Liver (tissue), 9 donors: ENCODE data around the gene SOX18. TPM values are rescaled to one million over a fixed set of nuclear protein-coding genes. Genes with fewer than 3 reads are reported as not detected.

Experiments used
- DNase-seq: peaks from one replicate; pipeline ENCODE4 v3.0.0-alpha.2; 2017; ENCODE audit warnings: low spot score
- H3K27ac ChIP-seq, 2 donors: one replicate each; pipeline ENCODE4 v1.7.0; 2013; ENCODE audit warnings: inconsistent platforms in 2 of 2, low read length in 2 of 2, control low read depth in 1 of 2, low read depth in 1 of 2, mild to moderate bottlenecking in 1 of 2
- H3K27me3 ChIP-seq, 4 donors: one replicate each; pipeline versions ENCODE4 v1.6.1 to v1.7.0; 2013; ENCODE audit warnings: low read length in 3 of 4, inconsistent platforms in 1 of 4, mild to moderate bottlenecking in 1 of 4, moderate library complexity in 1 of 4; ENCODE audit not compliant: control insufficient read depth in 4 of 4, insufficient read depth in 4 of 4
- H3K36me3 ChIP-seq, 4 donors: one replicate each; pipeline versions ENCODE4 v1.6.1 to v1.7.0; 2013; ENCODE audit warnings: low read length in 3 of 4, mild to moderate bottlenecking in 3 of 4, low read depth in 1 of 4, moderate library complexity in 1 of 4; ENCODE audit not compliant: control insufficient read depth in 4 of 4, insufficient read depth in 3 of 4
- H3K4me1 ChIP-seq, 4 donors: one replicate each; pipeline versions ENCODE4 v1.6.1 to v1.7.0; 2013; ENCODE audit warnings: low read length in 3 of 4, mild to moderate bottlenecking in 3 of 4, moderate library complexity in 1 of 4; ENCODE audit not compliant: control insufficient read depth in 4 of 4, insufficient read depth in 4 of 4
- H3K4me3 ChIP-seq, 3 donors: one replicate each; pipeline versions ENCODE4 v1.6.1 to v1.7.0; 2013; ENCODE audit warnings: low read length in 3 of 3, control low read depth in 1 of 3, low read depth in 1 of 3, mild to moderate bottlenecking in 1 of 3
- H3K9ac ChIP-seq, 2 donors: one replicate each; pipeline ENCODE4 v1.7.0; 2013; ENCODE audit warnings: low read length in 2 of 2, mild to moderate bottlenecking in 2 of 2, moderate library complexity in 2 of 2, control low read depth in 1 of 2, low read depth in 1 of 2
- H3K9me3 ChIP-seq, 4 donors: one replicate each; pipeline versions ENCODE4 v1.6.1 to v1.7.0; 2013; ENCODE audit warnings: low read length in 3 of 4; ENCODE audit not compliant: control insufficient read depth in 4 of 4
- EGR1 ChIP-seq, 2 donors: IDR thresholded peaks; 2 replicates each; pipeline ENCODE4 v1.6.1; 2016 to 2018; ENCODE audit warnings: antibody characterized with exemption in 2 of 2, low read depth in 2 of 2
- FOXA1 ChIP-seq: IDR thresholded peaks from 2 replicates; pipeline ENCODE4 v1.6.1; 2016; ENCODE audit warnings: antibody characterized with exemption
- GABPA ChIP-seq, 2 donors: IDR thresholded peaks in 1 of 2; conservative IDR thresholded peaks in 1 of 2; 2 replicates each; pipeline ENCODE4 v1.6.1; 2016; ENCODE audit warnings: antibody characterized with exemption in 2 of 2, mild to moderate bottlenecking in 1 of 2, moderate library complexity in 1 of 2
- HNF4A ChIP-seq, 2 donors: conservative IDR thresholded peaks; 2 replicates each; pipeline ENCODE4 v1.6.1; 2016; ENCODE audit warnings: antibody characterized with exemption in 2 of 2, mild to moderate bottlenecking in 2 of 2
- HNF4G ChIP-seq: IDR thresholded peaks from 2 replicates; pipeline ENCODE4 v1.6.1; 2016; ENCODE audit warnings: antibody characterized with exemption
- RAD21 ChIP-seq, 2 donors: IDR thresholded peaks; 2 replicates each; pipeline ENCODE4 v1.6.1; 2016; ENCODE audit warnings: antibody characterized with exemption in 2 of 2, mild to moderate bottlenecking in 2 of 2
- RXRA ChIP-seq, 2 donors: IDR thresholded peaks; 2 replicates each; pipeline ENCODE4 v1.6.1; 2017 to 2018; ENCODE audit warnings: antibody characterized with exemption in 2 of 2, mild to moderate bottlenecking in 1 of 2
- YY1 ChIP-seq: IDR thresholded peaks from 2 replicates; pipeline ENCODE4 v1.6.1; 2016; ENCODE audit warnings: antibody characterized with exemption, mild to moderate bottlenecking
- WGBS: extraction: QIAGEN DNeasy Blood & Tissue Kit; methylation state at CpG from one replicate; pipeline ENCODE4 v1.1.7; 2013; 5-methylcytosine and 5-hydroxymethylcytosine counted together
- polyA plus RNA-seq, 2 donors: library from polyadenylated mRNA; stranded (reverse) in 1 of 2; unstranded in 1 of 2; fragments of 200-250 nt in 1 of 2; fragments of >200 nt in 1 of 2; fragmentation: Nextera tagmentation in 1 of 2; extraction: Ambion mirVana in 1 of 2; gene quantifications; one replicate each; pipeline versions ENCODE4 v1.2.1 to v1.2.3, GENCODE V29; 2013 to 2015
- total RNA-seq, 2 donors: library from RNA; depleted of rRNA; stranded (reverse); fragments of >200 nt; gene quantifications; one replicate each; pipeline ENCODE4 v1.2.3, GENCODE V29; 2014
- TF ChIP-seq, protein P1 (sequence below): IDR thresholded peaks from 2 replicates; pipeline ENCODE4 v1.6.1; 2016; ENCODE audit warnings: antibody characterized with exemption, mild to moderate bottlenecking
- TF ChIP-seq, protein P2 (sequence below): fragments of 150-350 bp; IDR thresholded peaks from 2 replicates; pipeline ENCODE4 v1.5.1; 2017; ENCODE audit warnings: improper control_type of control experiment, low read depth, low read length; ENCODE audit not compliant: missing input control
- TF ChIP-seq, protein P3 (sequence below): IDR thresholded peaks from 2 replicates; pipeline ENCODE4 v1.6.1; 2016; ENCODE audit warnings: antibody characterized with exemption
- donor health status: healthy.
- donor health status: healthy.
- donor health status: healthy.
- donor health status: healthy.
- donor health status: healthy.

SOX18 gene
- total and polyA plus RNA-seq, 4 donors = 1.1 to 5.8 (median 2.6) TPM

DNA sequence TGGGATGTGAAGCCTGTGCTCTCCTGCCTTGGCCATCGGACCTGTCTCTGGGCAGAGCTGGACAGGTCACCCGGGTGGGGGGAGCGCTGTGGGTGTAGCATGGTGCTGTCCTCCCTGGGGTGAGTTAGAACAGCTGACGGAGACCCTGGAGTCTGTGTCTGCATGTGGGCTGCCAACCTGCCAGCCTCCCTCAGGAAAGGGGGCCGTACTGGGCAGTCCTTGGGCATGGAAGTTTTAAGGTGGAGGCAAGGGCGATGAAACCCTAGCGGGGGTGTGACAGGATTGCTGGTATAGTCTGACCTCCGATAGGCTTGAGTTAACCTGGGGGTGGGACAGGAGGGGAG is 2.4 kb downstream of the SOX18 start (continued):
- TF ChIP-seq, protein P1, sequence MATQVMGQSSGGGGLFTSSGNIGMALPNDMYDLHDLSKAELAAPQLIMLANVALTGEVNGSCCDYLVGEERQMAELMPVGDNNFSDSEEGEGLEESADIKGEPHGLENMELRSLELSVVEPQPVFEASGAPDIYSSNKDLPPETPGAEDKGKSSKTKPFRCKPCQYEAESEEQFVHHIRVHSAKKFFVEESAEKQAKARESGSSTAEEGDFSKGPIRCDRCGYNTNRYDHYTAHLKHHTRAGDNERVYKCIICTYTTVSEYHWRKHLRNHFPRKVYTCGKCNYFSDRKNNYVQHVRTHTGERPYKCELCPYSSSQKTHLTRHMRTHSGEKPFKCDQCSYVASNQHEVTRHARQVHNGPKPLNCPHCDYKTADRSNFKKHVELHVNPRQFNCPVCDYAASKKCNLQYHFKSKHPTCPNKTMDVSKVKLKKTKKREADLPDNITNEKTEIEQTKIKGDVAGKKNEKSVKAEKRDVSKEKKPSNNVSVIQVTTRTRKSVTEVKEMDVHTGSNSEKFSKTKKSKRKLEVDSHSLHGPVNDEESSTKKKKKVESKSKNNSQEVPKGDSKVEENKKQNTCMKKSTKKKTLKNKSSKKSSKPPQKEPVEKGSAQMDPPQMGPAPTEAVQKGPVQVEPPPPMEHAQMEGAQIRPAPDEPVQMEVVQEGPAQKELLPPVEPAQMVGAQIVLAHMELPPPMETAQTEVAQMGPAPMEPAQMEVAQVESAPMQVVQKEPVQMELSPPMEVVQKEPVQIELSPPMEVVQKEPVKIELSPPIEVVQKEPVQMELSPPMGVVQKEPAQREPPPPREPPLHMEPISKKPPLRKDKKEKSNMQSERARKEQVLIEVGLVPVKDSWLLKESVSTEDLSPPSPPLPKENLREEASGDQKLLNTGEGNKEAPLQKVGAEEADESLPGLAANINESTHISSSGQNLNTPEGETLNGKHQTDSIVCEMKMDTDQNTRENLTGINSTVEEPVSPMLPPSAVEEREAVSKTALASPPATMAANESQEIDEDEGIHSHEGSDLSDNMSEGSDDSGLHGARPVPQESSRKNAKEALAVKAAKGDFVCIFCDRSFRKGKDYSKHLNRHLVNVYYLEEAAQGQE = no peak
- TF ChIP-seq YY1 = no peak

DNA sequence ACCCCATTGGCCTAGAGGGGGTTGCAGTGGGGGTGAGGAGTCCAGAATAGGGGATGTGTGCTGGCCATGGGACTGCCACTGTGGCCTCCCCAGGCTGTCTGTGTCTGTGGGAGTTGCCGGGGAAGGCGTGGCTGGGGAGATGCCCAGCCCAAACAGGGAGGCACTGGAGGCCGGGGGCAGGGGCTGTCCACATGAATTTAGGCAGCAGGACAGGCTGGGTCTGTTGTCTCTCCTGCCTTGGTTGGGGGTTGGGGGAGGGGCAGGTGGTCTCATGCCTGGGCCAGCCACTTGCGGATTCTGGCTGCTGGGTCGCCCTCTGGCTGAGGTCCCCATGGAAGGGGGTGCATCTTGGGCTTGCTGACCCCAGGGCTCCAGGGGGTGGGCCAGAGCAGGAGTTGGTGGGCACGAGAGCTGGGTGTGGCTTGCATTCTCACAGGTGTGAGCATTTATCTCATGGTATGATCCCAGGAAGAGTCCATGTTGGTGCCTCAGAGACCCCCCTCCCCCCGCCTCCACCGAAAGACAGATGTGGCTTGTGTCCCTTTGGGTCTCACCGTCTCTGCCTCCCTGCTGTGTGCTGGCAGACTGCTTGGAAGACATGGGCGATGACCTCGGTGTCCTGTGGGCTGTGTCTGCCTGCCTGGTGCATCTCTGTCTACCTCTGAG is 4.0 kb downstream of the SOX18 start:
- Histone ChIP-seq H3K27ac (no peak overlapping the region), H3K4me1 (peaks cover 0 to 15% (median 3%) of the 10 kb centered on the region in 4 donors), H3K36me3 (no peaks in the 10 kb centered on the region), H3K27me3 (peaks cover 0 to 7% (median 3%) of the 10 kb centered on the region in 4 donors), H3K9me3 (no peaks in the 10 kb centered on the region), H3K9ac (no peak overlapping the region), H3K4me3 (no peak overlapping the region)
- TF ChIP-seq HNF4A (conservative IDR thresholded peaks at IDR 0.05) (no peak), EGR1 (IDR thresholded peaks at IDR 0.05; ENCODE audit: low read depth in 2 of 2) (no peak), RAD21 (IDR thresholded peaks at IDR 0.05) (no peak), RXRA (IDR thresholded peaks at IDR 0.05) (no peak), GABPA (IDR thresholded peaks at IDR 0.05 in 1 of 2, conservative IDR thresholded peaks at IDR 0.05 in 1 of 2) (no peak)
- TF ChIP-seq, protein P2, sequence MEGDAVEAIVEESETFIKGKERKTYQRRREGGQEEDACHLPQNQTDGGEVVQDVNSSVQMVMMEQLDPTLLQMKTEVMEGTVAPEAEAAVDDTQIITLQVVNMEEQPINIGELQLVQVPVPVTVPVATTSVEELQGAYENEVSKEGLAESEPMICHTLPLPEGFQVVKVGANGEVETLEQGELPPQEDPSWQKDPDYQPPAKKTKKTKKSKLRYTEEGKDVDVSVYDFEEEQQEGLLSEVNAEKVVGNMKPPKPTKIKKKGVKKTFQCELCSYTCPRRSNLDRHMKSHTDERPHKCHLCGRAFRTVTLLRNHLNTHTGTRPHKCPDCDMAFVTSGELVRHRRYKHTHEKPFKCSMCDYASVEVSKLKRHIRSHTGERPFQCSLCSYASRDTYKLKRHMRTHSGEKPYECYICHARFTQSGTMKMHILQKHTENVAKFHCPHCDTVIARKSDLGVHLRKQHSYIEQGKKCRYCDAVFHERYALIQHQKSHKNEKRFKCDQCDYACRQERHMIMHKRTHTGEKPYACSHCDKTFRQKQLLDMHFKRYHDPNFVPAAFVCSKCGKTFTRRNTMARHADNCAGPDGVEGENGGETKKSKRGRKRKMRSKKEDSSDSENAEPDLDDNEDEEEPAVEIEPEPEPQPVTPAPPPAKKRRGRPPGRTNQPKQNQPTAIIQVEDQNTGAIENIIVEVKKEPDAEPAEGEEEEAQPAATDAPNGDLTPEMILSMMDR = no peak
- TF ChIP-seq, protein P3, sequence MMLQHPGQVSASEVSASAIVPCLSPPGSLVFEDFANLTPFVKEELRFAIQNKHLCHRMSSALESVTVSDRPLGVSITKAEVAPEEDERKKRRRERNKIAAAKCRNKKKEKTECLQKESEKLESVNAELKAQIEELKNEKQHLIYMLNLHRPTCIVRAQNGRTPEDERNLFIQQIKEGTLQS = no peak
- 48% methylated on average over 11 of the region's 11 CpGs for WGBS
- DNase-seq = no peak

DNA sequence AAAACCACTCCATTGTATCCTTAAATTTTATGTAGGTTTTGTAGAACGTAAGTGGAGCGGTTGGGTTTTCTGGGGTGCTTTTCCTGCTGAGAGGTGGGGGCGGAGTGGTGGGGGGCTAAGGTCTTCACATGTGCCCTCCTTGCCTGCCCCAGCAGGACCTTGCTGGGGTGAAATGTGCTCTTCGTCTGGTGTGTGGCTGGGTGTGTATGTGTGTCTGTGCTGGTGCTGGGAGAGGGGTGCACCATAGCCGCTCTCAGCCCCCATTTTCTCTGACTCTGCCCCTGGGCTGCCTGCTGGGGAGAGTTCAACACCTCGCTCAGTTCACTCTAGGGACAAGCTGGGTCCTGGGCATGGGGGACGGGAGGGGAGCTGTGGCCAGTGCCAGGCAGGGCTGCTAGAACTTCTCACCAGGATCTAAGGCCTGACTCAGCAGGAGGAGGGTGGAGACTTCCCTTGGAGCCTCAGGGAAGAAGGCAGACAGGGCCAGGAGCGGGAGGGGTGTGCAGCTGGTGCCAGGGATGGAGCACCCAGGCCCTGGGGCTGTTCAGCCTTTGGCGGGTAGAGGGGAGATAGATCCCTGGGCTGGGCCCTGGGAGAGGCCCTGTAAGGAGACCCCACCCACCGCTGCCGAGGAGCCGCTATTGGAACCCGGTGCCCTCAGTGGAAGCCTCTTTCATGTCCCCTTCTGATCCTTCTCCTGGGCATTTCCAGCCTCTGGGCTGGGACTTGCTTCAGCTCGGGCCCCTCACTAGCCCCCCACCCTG is 4.8 kb downstream of the SOX18 start:
- no peak overlapping the region for H3K4me3 ChIP-seq
- H3K36me3 ChIP-seq = no peaks in the 10 kb centered on the region
- 68% methylated on average over 14 of the region's 14 CpGs for WGBS
- no peaks in the 10 kb centered on the region for H3K9me3 ChIP-seq
- TF ChIP-seq, protein P3 = no peak
- no peak for TF ChIP-seq RXRA (IDR thresholded peaks at IDR 0.05)
- TF ChIP-seq FOXA1 = no peak
- no peak for TF ChIP-seq HNF4A (conservative IDR thresholded peaks at IDR 0.05)
- TF ChIP-seq, protein P1 = no peak
- no peak for TF ChIP-seq HNF4G
- H3K27ac ChIP-seq = no peak overlapping the region
- H3K27me3 ChIP-seq = peaks cover 0 to 7% (median 4%) of the 10 kb centered on the region in 4 donors
- peaks cover 0 to 15% (median 4%) of the 10 kb centered on the region in 4 donors for H3K4me1 ChIP-seq
- DNase-seq = no peak
- no peak overlapping the region for H3K9ac ChIP-seq
